Urinary bladder (tissue), 4 donors: ENCODE results near the gene STIM1. TPM values are rescaled to one million over a fixed set of nuclear protein-coding genes. Genes with fewer than 3 reads are reported as not detected.
A peak's percentile ranks its signal among the peaks of the same experiment; 100 is the strongest.

Source experiments
- DNase-seq: peaks from one replicate; pipeline ENCODE4 v3.0.0-alpha.2; 2015; ENCODE audit errors: extremely low spot score
- H3K27ac ChIP-seq: one replicate; pipeline ENCODE4 v1.5.1; 2013; ENCODE audit warnings: low read depth, mild to moderate bottlenecking, moderate library complexity
- H3K36me3 ChIP-seq: one replicate; pipeline ENCODE4 v1.6.1; 2013; ENCODE audit warnings: mild to moderate bottlenecking, moderate library complexity; ENCODE audit not compliant: insufficient read depth
- H3K4me1 ChIP-seq: one replicate; pipeline ENCODE4 v1.6.1; 2013; ENCODE audit warnings: mild to moderate bottlenecking, moderate library complexity; ENCODE audit not compliant: insufficient read depth
- H3K4me3 ChIP-seq: one replicate; pipeline ENCODE4 v1.5.1; 2013; ENCODE audit warnings: low read depth, low read length
- WGBS: extraction: QIAGEN DNeasy Blood & Tissue Kit; methylation state at CpG from one replicate; pipeline ENCODE4 v1.1.7; 2013; 5-methylcytosine and 5-hydroxymethylcytosine counted together
- polyA plus RNA-seq: library from polyadenylated mRNA; stranded (reverse); fragments of 200-250 nt; gene quantifications from one replicate; pipeline ENCODE4 v1.2.3, GENCODE V29; 2013
- total RNA-seq: library from RNA; depleted of rRNA; stranded (reverse); fragments of >200 nt; gene quantifications from one replicate; pipeline ENCODE4 v1.2.3, GENCODE V29; 2014
- donor health status: healthy with polysubstance abuse.
- donor health status: healthy.

STIM1 gene
- total and polyA plus RNA-seq, 2 donors: 41.8 to 61.0 TPM

DNA sequence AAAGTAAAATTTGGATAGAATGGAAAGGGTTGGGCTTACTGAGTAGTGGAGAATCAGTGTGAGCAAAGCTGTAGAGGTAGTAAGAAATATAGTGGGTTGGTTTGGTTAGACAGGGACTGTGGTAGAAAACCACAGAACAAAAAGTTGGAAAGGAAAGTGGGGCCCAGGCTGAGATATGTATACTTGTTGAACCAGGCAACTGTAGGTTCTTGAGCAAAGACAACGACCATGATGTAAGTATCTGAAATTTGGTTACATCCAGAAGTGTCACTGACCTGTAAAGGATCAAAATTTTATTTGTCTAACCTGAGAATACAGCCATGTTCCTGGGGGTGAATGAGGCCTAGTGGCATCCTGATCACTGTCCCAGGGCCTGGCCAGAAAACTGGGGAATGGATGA, 114.1 kb downstream of the STIM1 start:
- Histone ChIP-seq H3K4me1 (peaks cover 2% of the 10 kb centered on the region), H3K4me3 (no peak overlapping the region), H3K27ac (no peak overlapping the region), H3K36me3 (no peaks in the 10 kb centered on the region)
- DNase-seq: no peak
- WGBS: 90% methylated on average over 1 of the region's 1 CpG

DNA sequence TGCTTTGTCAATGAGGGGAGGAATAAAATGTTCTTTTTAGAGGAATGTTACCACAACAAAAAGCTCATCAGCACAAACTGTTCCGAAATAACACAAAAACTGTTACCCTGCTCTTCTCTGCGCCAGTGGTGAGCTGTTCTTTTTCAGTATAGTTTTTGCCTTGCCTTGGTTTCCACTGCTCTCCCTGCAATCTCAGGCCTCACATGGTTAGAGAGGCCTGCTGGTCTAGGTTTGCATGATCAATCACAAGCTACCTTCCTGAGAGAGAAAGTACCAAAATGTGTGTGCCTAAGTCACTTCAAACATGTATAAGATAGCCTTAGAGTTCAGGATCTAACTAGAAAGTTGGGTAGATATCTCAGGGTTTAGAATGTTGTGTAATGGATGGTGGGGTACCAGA, 114.6 kb downstream of the STIM1 start:
- no peak for DNase-seq
- Histone ChIP-seq H3K4me1 (peaks cover 2% of the 10 kb centered on the region), H3K27ac (no peak overlapping the region), H3K36me3 (no peaks in the 10 kb centered on the region), H3K4me3 (no peak overlapping the region)
- 95% methylated on average over 2 of the region's 2 CpGs for WGBS

GRCh38 chr11:3971756-3972404, 116.4 kb downstream of the STIM1 start:
- WGBS: 60% methylated on average over 2 of the region's 2 CpGs
- no peak overlapping the region for H3K27ac ChIP-seq
- H3K4me3 ChIP-seq: no peak overlapping the region
- no peaks in the 10 kb centered on the region for H3K36me3 ChIP-seq
- DNase-seq: no peak
- peaks cover 2% of the 10 kb centered on the region for H3K4me1 ChIP-seq

GRCh38 chr11:3972431-3972830, 117.0 kb downstream of the STIM1 start:
- Histone ChIP-seq H3K4me3 (no peak overlapping the region), H3K27ac (no peak overlapping the region), H3K4me1 (peaks cover 2% of the 10 kb centered on the region), H3K36me3 (no peaks in the 10 kb centered on the region)
- no peak for DNase-seq
- 60% methylated on average over 1 of the region's 1 CpG for WGBS

GRCh38 chr11:3977078-3977477, 121.6 kb downstream of the STIM1 start:
- no peaks in the 10 kb centered on the region for H3K36me3 ChIP-seq
- no peak overlapping the region for H3K4me3 ChIP-seq
- H3K27ac ChIP-seq: no peak overlapping the region
- DNase-seq: no peak
- 91% methylated on average over 1 of the region's 1 CpG for WGBS
- H3K4me1 ChIP-seq: no peaks in the 10 kb centered on the region

DNA sequence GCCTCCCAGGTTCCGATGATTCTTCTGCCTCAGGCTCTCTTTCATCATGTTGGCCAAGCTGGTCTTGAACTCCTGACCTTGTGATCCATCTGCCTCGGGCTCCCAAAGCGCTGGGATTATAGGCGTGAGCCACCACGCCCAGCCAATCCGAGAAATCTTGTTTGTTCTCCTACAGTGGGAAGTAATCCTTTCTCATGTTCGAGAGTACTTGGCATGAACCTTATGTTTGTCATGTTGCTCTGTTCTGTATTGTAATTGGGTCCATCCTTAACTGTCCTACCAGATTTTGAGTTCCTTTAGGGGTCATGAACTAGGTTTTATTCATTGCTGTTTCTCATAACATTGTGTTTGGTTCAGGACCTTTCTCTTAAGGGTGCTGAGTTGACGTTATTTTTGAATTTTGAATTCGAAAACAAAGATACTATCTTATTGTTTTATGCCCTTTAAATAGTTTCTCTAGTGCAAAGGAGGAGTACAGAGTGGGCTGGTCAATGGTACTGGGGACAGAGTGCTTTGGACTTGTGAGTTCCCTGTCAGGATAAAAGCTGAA, 125.7 kb downstream of the STIM1 start:
- Histone ChIP-seq H3K27ac (no peak overlapping the region), H3K4me1 (no peaks in the 10 kb centered on the region), H3K4me3 (no peak overlapping the region), H3K36me3 (no peaks in the 10 kb centered on the region)
- no peak for DNase-seq
- WGBS: 80% methylated on average over 9 of the region's 9 CpGs

GRCh38 chr11:3982431-3982830, 127.0 kb downstream of the STIM1 start:
- H3K4me1 ChIP-seq: no peaks in the 10 kb centered on the region
- DNase-seq: no peak
- H3K4me3 ChIP-seq: no peak overlapping the region
- 97% methylated on average over 2 of the region's 2 CpGs for WGBS
- H3K27ac ChIP-seq: no peak overlapping the region
- no peaks in the 10 kb centered on the region for H3K36me3 ChIP-seq

DNA sequence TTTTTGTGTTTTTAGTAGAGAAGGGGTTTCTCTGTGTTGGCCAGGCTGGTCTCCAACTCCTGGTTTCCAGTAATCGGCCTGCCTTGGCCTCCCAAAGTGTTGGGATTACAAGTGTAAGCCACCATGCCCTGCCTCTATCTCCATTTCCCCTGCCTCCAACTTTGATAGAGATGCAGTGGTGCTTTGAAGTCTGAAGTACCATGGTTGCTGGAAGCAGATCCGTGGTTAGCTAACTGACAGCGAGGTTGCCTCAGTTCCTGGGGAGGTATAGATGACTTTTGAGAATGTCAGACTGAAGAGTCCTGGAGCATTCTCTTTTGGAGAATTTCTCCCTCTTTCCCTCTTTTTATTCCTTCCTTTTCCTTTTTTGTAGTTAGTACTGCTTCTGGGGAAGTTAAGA, 127.6 kb downstream of the STIM1 start:
- Histone ChIP-seq H3K27ac (no peak overlapping the region), H3K4me3 (no peak overlapping the region), H3K4me1 (no peaks in the 10 kb centered on the region), H3K36me3 (no peaks in the 10 kb centered on the region)
- 96% methylated on average over 3 of the region's 3 CpGs for WGBS
- no peak for DNase-seq

GRCh38 chr11:3984896-3985295, 129.4 kb downstream of the STIM1 start:
- Histone ChIP-seq H3K4me1 (no peaks in the 10 kb centered on the region), H3K4me3 (no peak overlapping the region), H3K36me3 (no peaks in the 10 kb centered on the region), H3K27ac (no peak overlapping the region)
- no peak for DNase-seq
- WGBS: 43% methylated on average over 5 of the region's 5 CpGs

DNA sequence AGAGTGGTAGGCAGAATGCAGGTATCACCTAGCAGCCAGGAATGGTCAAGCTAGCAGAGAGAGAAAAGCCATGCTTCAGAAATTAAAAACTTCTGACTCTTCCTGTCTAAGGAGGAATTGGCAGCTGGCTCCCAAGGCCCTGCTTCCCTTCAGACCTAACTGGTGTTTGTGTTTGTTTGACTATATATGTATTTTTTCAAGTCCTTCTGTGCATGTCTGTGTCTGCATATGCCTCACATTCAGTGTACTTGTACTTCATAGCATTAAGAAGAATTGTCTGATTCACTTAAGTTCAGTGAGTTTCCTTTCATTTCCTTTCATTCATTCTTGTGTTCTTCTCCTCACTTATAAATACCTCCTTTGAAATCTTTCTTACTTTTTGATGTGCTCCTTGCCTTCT, 130.2 kb downstream of the STIM1 start:
- Histone ChIP-seq H3K27ac (no peak overlapping the region), H3K4me1 (no peaks in the 10 kb centered on the region), H3K36me3 (no peaks in the 10 kb centered on the region), H3K4me3 (no peak overlapping the region)
- no peak for DNase-seq

- Histone ChIP-seq H3K27ac (no peak overlapping the region), H3K4me1 (no peaks in the 10 kb centered on the region), H3K4me3 (no peak overlapping the region), H3K36me3 (no peaks in the 10 kb centered on the region)
- 66% methylated on average over 1 of the region's 1 CpG for WGBS
- DNase-seq: no peak
These were observed 130.8 kb downstream of the STIM1 start for GRCh38 chr11:3986301-3986700.

DNA sequence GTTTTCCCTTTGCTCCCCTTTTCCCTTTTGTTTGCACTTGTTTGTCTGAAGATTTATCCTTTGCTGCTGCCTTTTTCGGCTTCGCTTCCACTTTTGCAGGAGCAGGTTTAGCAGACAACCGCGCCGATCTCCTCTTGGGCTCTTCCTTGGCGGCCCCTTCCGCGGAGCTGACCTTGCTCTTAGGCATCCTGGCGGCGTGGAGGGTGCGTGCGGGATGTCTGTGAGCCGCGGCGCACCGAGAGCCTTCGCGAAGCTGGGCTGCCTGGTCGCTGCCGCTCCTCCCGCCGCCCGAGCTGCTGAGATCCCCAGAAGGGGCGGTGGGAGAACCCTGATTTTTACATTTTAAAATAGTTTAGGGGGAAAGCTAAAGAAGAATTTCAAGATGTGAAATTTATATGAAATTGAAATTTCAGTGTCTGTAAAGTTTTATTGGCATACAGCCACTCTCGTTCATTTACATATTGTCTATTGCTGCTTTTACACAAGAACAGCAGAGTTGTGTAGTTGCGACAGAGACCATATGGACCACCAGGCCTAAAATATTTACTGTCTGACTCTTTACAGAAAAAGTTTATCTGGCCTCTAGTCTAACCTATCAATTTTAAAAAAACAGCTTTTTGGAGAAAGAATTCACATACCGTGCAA, 133.9 kb downstream of the STIM1 start:
- H3K4me3 ChIP-seq: peak overlapping the region; percentile 16
- WGBS: 41% methylated on average over 27 of the region's 27 CpGs

DNA sequence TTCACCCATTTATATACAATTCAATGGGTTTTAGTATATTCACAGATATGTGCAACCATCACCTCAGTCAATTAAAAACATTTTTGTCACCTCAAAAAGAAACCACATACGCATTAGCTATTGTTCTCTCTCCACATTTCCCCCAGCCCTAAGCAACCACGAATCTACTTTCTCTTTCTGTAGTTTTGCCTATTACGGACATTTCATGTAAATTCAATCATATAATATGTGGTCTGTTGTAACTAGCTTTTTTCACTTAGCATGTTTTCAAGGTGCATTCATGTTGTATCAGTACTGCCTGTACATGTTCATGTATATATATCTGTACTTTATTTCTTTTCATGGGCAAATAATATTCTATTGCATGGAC, 134.4 kb downstream of the STIM1 start:
- DNase-seq: no peak
- H3K27ac ChIP-seq: no peak overlapping the region
- H3K36me3 ChIP-seq: no peaks in the 10 kb centered on the region
- no peaks in the 10 kb centered on the region for H3K4me1 ChIP-seq
- WGBS: 89% methylated on average over 3 of the region's 3 CpGs
- no peak overlapping the region for H3K4me3 ChIP-seq

More for the DNA sequence above, 133.9 kb downstream of the STIM1 start:
- no peak overlapping the region for H3K27ac ChIP-seq
- H3K4me1 ChIP-seq: no peaks in the 10 kb centered on the region
- H3K36me3 ChIP-seq: no peaks in the 10 kb centered on the region
- no peak for DNase-seq

DNA sequence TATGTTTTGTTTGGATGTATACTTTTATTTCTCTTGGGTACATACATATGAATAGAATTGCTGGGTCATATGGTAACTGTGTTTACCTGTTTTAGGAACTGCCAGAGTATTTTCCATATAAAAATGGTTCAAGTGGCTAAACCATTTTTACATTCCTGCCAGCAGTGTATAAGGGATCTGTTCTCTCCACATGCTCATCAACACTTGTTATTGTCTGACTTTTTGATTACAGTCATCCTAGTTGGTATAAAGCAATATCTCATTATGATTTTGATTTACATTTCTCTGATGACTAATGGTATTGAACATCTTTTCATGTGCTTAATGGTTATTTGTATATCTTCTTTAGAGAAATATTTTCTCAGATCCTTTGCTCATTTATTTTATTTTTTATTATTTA, 134.9 kb downstream of the STIM1 start:
- H3K4me3 ChIP-seq: no peak overlapping the region
- no peak overlapping the region for H3K27ac ChIP-seq
- no peaks in the 10 kb centered on the region for H3K4me1 ChIP-seq
- no peak for DNase-seq
- H3K36me3 ChIP-seq: no peaks in the 10 kb centered on the region
